PC-3 (cell line): ENCODE measurements around the gene CASP2. TPM values are rescaled to one million over a fixed set of nuclear protein-coding genes. Genes with fewer than 3 reads are reported as not detected.

ENCODE experiments used
- ATAC-seq: fragments of 200-7000 bp; cut with Tn5 transposase; 2 replicates; pipeline ENCODE4 v1.9.1; 2020; ENCODE audit warnings: mild to moderate bottlenecking, moderate library complexity
- BruUV-seq: library from RNA; stranded (reverse); fragments of 400-500 nt; replicated peaks from 2 replicates; lab custom pipeline; 2021; lab: Mats Ljungman, UMichigan
- CTCF ChIA-PET: fragments of 300-600 bp; sonication (Branson Sonifier 250); formaldehyde crosslinking; loops from one replicate; lab custom pipeline; 2022; ENCODE audit warnings: antibody characterized with exemption; lab: Charles Lee
- POLR2A ChIA-PET: fragments of 300-600 bp; sonication (Branson Sonifier 250); formaldehyde crosslinking; loops from one replicate; lab custom pipeline; 2022; ENCODE audit warnings: antibody characterized with exemption; ENCODE audit not compliant: unreplicated experiment; lab: Charles Lee
- DNase-seq: peaks from one replicate; pipeline ENCODE4 v3.0.0-alpha.2; 2015
- H2AFZ ChIP-seq: fragments of 300-600 bp; sonication (generic); 2 replicates; pipeline ENCODE4 v1.6.0; 2016; ENCODE audit warnings: antibody characterized with exemption, low read length
- H3F3A ChIP-seq: fragments of 300-600 bp; sonication (generic); one replicate; pipeline ENCODE4 v1.6.0; 2017; ENCODE audit warnings: antibody characterized with exemption, low read length, control low read depth, mild to moderate bottlenecking; ENCODE audit not compliant: unreplicated experiment
- H3K27ac ChIP-seq: fragments of 300-600 bp; sonication (generic); 2 replicates; pipeline ENCODE4 v1.5.1; 2016; ENCODE audit warnings: mild to moderate bottlenecking, low read length
- H3K27me3 ChIP-seq: fragments of 300-600 bp; sonication (generic); 2 replicates; pipeline ENCODE4 v1.6.1; 2016; ENCODE audit warnings: low read length, mixed read lengths
- H3K36me3 ChIP-seq: fragments of 300-600 bp; sonication (generic); 2 replicates; pipeline ENCODE4 v1.6.1; 2016; ENCODE audit warnings: low read depth, mixed run types, low read length, mixed read lengths
- H3K4me1 ChIP-seq: fragments of 300-600 bp; sonication (generic); 2 replicates; pipeline ENCODE4 v1.5.1; 2016; ENCODE audit warnings: low read length; ENCODE audit not compliant: insufficient read depth
- H3K4me2 ChIP-seq: fragments of 300-600 bp; sonication (generic); 2 replicates; pipeline ENCODE4 v1.6.0; 2016; ENCODE audit warnings: low read length
- H3K4me3 ChIP-seq: fragments of 300-600 bp; sonication (generic); 2 replicates; pipeline ENCODE4 v1.5.1; 2016; ENCODE audit warnings: mild to moderate bottlenecking, low read length, mixed read lengths
- H3K79me2 ChIP-seq: fragments of 300-600 bp; sonication (generic); 2 replicates; pipeline ENCODE4 v1.6.1; 2017; ENCODE audit warnings: low read length, mixed read lengths
- H3K9ac ChIP-seq: fragments of 300-600 bp; sonication (generic); 2 replicates; pipeline ENCODE4 v1.6.0; 2016; ENCODE audit warnings: mild to moderate bottlenecking, low read length
- H3K9me2 ChIP-seq: fragments of 300-600 bp; sonication (generic); replicated peaks from 2 replicates; pipeline ENCODE4 v1.6.1; 2016; ENCODE audit warnings: mixed run types, low read length, mixed read lengths
- H3K9me3 ChIP-seq: fragments of 300-600 bp; sonication (generic); 2 replicates; pipeline ENCODE4 v1.6.1; 2016; ENCODE audit warnings: low read length, mixed read lengths
- H4K20me1 ChIP-seq: fragments of 300-600 bp; sonication (generic); 2 replicates; pipeline ENCODE4 v1.6.1; 2016; ENCODE audit warnings: low read length, mixed read lengths
- EZH2 ChIP-seq: fragments of 300-600 bp; sonication (generic); IDR thresholded peaks from one replicate; pipeline ENCODE4 v1.6.1; 2017; ENCODE audit warnings: antibody characterized with exemption, mild to moderate bottlenecking, low read length; ENCODE audit not compliant: unreplicated experiment
- EZH2phosphoT487 ChIP-seq: fragments of 300-600 bp; sonication (generic); IDR thresholded peaks from 2 replicates; pipeline ENCODE4 v1.6.1; 2018; ENCODE audit warnings: mild to moderate bottlenecking, antibody characterized with exemption, low read length, borderline replicate concordance
- intact Hi-C: fragments of 100-400 bp; cut with micrococcal nuclease; formaldehyde crosslinking; loops from 2 replicates; pipeline ENCODE4 v1.9.0; 2023
- total RNA-seq: library from RNA; depleted of rRNA; stranded (reverse); fragments of >200 nt; gene quantifications from 2 replicates; pipeline ENCODE4 v1.2.3, GENCODE V29; 2014
- TF ChIP-seq, protein P1 (sequence below): fragments of 300-600 bp; sonication (generic); conservative IDR thresholded peaks from 2 replicates; pipeline ENCODE4 v1.5.1; 2017; ENCODE audit warnings: antibody characterized with exemption, low read depth, mild to moderate bottlenecking, low read length

CASP2 gene
- total RNA-seq, 1 experiment from 2014 or later, result 26.4 TPM

DNA sequence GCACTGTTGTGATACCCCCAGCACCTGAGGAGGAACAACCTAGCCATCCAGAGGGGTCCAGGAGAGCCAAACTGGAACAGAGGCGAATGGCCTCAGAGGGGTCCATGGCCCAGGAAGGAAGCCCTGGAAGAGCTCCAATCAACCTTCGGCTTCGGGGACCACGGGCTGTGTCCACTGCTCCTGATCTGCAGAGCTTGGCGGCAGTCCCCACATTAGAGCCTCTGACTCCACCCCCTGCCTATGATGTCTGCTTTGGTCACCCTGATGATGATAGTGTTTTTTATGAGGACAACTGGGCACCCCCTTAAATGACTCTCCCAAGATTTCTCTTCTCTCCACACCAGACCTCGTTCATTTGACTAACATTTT is 1.6 kb upstream of the CASP2 start:
- CTCF ChIA-PET, result no interaction called here
- POLR2A ChIA-PET, result no interaction called here
- no peaks in the 10 kb centered on the region for H3K9me2 ChIP-seq
- no peak for ATAC-seq
- H3K4me3 ChIP-seq, result no peak overlapping the region
- TF ChIP-seq, protein P1, sequence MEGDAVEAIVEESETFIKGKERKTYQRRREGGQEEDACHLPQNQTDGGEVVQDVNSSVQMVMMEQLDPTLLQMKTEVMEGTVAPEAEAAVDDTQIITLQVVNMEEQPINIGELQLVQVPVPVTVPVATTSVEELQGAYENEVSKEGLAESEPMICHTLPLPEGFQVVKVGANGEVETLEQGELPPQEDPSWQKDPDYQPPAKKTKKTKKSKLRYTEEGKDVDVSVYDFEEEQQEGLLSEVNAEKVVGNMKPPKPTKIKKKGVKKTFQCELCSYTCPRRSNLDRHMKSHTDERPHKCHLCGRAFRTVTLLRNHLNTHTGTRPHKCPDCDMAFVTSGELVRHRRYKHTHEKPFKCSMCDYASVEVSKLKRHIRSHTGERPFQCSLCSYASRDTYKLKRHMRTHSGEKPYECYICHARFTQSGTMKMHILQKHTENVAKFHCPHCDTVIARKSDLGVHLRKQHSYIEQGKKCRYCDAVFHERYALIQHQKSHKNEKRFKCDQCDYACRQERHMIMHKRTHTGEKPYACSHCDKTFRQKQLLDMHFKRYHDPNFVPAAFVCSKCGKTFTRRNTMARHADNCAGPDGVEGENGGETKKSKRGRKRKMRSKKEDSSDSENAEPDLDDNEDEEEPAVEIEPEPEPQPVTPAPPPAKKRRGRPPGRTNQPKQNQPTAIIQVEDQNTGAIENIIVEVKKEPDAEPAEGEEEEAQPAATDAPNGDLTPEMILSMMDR, result no peak
- TF ChIP-seq EZH2phosphoT487, result no peak
- TF ChIP-seq EZH2, result no peak
- no peaks in the 10 kb centered on the region for H3K9me3 ChIP-seq
- no peak overlapping the region for H3K27ac ChIP-seq
- no TSS peak for BruUV-seq
- peaks cover 18% of the 10 kb centered on the region; the same call in 1 of the 2 replicates for H4K20me1 ChIP-seq
- H3K36me3 ChIP-seq, result peaks cover 13% of the 10 kb centered on the region; the same call in 1 of the 2 replicates
- intact Hi-C loops, result no loop called here
- no peak overlapping the region for H3K4me2 ChIP-seq
- H3F3A ChIP-seq, result no peaks in the 10 kb centered on the region
- no peak for DNase-seq
- H3K9ac ChIP-seq, result no peak overlapping the region
- peaks cover 42% of the 10 kb centered on the region for H3K79me2 ChIP-seq
- H2AFZ ChIP-seq, result no peak overlapping the region
- peaks cover 47% of the 10 kb centered on the region for H3K4me1 ChIP-seq
- no peaks in the 10 kb centered on the region for H3K27me3 ChIP-seq

DNA sequence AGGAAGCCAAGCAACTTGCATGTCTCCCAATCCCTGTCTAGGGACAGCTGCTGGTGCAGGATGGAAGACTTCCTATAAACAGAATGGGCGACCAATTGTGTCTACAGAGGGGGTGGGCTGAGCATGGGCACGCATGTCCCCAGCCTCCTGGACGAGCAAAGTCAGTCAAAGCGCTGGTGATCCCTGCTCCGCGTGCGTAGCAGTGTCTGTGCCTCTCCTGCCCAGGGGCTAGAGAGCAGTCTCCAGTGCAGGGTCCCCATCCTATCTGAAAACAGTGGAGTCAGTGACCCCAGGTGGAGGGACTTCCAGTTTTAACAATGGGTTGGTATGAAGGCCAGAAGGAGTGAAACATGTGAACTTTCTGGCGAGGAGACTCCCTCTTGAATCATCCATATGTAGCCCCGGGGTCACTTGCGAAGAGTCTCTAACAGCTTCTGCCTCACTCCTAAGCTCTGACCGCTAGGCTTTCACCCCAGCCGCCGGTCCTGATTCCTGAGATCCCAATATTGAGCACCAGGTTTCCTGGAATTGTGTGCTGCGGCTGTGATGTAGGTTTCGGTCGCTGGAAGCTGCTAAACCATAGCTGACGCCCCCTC is 714 bp upstream of the CASP2 start:
- peaks cover 49% of the 10 kb centered on the region for H3K79me2 ChIP-seq
- ChIA-PET CTCF (interaction anchor here (0.9 kb wide), 2 partner anchors 12 to 72 kb away, joined by 3 to 5 read pairs; no protein-coding TSS in a partner anchor), POLR2A (interaction anchor here (1.0 kb wide), 1 partner anchor 8 kb away, joined by 6 read pairs; no protein-coding TSS in a partner anchor)
- peak overlapping the region; percentile 79 for H2AFZ ChIP-seq
- no peaks in the 10 kb centered on the region for H3K9me2 ChIP-seq
- H3K27ac ChIP-seq, result peak overlapping the region; percentile 26; the same call in 1 of the 2 replicates
- peaks cover 19% of the 10 kb centered on the region for H3K36me3 ChIP-seq
- peak overlapping the region; percentile 99; the same call in 1 of the 2 replicates for H3K4me2 ChIP-seq
- no peaks in the 10 kb centered on the region for H3K27me3 ChIP-seq
- H3F3A ChIP-seq, result no peaks in the 10 kb centered on the region
- TSS peak; percentile 14 for BruUV-seq
- TF ChIP-seq, protein P1, result no peak
- TF ChIP-seq EZH2phosphoT487 (no peak), EZH2 (no peak)
- DNase-seq (no peak), ATAC-seq (no peak)
- intact Hi-C loops, result no loop called here
- peaks cover 47% of the 10 kb centered on the region for H3K4me1 ChIP-seq
- no peaks in the 10 kb centered on the region for H3K9me3 ChIP-seq
- H4K20me1 ChIP-seq, result peaks cover 18% of the 10 kb centered on the region; the same call in 1 of the 2 replicates
- peak overlapping the region; percentile 15; the same call in 1 of the 2 replicates for H3K9ac ChIP-seq
- H3K4me3 ChIP-seq, result no peak overlapping the region; the same call in 1 of the 2 replicates

DNA sequence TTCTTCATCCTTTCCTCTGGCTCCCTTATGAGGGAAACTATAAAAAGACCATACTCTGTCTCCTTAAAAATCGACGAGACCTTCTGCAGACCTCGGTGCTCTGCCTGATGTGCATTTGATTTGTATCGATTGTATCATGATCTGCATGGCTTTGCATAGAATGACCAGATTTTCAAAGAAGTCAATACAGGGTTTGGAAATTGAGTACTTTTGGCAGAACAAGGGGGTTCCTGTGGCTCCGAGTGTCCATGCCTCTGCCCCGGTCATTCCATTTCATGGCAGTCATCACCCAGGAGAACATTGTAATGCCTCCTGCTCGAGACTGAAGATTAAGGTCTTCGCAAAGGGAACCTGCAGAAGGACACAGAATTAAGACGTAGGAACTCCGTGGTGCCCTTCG is 685 bp downstream of the CASP2 start:
- Histone ChIP-seq H3K79me2 (peaks cover 53% of the 10 kb centered on the region), H3K9me3 (no peaks in the 10 kb centered on the region), H3K27me3 (no peaks in the 10 kb centered on the region), H4K20me1 (peaks cover 18% of the 10 kb centered on the region; the same call in 1 of the 2 replicates), H3K27ac (peak overlapping the region; percentile 87), H3K4me2 (peak overlapping the region; percentile 99), H3K36me3 (peaks cover 23% of the 10 kb centered on the region), H2AFZ (peak overlapping the region; percentile 79), H3K4me3 (peak overlapping the region; percentile 95), H3F3A (no peaks in the 10 kb centered on the region), H3K4me1 (peaks cover 42% of the 10 kb centered on the region), H3K9ac (peak overlapping the region; percentile 99), H3K9me2 (no peaks in the 10 kb centered on the region)
- ChIA-PET CTCF (no interaction called here), POLR2A (no interaction called here)
- TSS peak; percentile 36 for BruUV-seq
- no peak for ATAC-seq
- DNase-seq, result no peak
- no peak for TF ChIP-seq EZH2phosphoT487
- TF ChIP-seq, protein P1, result no peak
- TF ChIP-seq EZH2, result no peak
- intact Hi-C loops, result loop anchor here (1.0 kb wide), 1 partner anchor 12 kb away; no protein-coding TSS in a partner anchor
